Right lobe of liver (tissue), 4 donors: ENCODE results near the gene CENPP.

Experiments used
- POLR2A ChIP-seq: fragments of 450-650 bp; IDR thresholded peaks from one replicate; pipeline ENCODE4 v1.6.1; 2017; ENCODE audit warnings: antibody characterized with exemption, mild to moderate bottlenecking
- TF ChIP-seq, protein P1 (sequence below), 4 donors: fragments of 200-600 bp in 3 of 4; fragments of 450-650 bp in 1 of 4; IDR thresholded peaks; one replicate each; pipeline versions ENCODE4 v1.5.1 to v1.8.0; 2016 to 2022; ENCODE audit warnings: antibody characterized with exemption in 4 of 4, mild to moderate bottlenecking in 2 of 4
- donor health status: DM: no; HTN: no; CAD: no.
- donor health status: DM: no; HTN: no; CAD: no.
- donor health status: DM: no; HTN: yes; CAD: no.

DNA sequence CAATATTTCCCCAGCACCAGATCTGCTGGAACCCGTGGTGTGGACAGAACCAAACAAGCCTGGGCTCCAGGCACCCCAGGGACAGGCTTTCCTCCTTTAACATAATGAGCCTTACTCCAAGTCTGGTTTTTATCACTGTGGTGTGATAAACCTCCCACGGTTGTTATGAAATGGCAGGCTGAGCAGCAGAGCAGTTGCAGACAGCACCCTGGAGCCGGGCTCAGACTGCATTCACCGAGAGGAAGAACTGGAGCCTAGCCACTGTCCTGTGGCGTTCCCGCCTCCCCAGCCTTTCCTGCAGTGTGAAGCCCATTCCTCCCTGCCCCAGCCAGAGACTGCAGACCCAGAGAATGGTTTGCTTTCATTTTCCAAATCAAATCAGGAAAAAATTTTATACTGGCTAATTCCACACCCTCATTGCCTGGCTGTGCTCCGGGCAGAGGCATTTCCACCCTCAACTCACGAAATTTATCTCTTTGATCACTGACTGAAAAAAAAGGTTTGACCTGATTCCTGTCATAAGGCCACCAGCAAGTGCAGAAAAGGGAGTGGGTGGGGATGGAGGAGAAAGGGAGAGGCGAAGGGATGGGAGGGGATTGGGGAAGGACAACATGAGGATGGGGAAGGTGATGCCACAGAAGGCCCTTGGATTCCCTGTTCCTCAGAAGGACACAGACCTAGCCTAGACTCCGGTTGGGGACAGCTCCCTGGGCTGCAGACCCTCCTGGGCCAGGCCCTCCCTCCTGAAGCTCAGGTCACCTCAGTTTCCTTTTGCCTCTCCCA is 325.3 kb downstream of the CENPP start:
- TF ChIP-seq POLR2A: no peak
- TF ChIP-seq, protein P1, sequence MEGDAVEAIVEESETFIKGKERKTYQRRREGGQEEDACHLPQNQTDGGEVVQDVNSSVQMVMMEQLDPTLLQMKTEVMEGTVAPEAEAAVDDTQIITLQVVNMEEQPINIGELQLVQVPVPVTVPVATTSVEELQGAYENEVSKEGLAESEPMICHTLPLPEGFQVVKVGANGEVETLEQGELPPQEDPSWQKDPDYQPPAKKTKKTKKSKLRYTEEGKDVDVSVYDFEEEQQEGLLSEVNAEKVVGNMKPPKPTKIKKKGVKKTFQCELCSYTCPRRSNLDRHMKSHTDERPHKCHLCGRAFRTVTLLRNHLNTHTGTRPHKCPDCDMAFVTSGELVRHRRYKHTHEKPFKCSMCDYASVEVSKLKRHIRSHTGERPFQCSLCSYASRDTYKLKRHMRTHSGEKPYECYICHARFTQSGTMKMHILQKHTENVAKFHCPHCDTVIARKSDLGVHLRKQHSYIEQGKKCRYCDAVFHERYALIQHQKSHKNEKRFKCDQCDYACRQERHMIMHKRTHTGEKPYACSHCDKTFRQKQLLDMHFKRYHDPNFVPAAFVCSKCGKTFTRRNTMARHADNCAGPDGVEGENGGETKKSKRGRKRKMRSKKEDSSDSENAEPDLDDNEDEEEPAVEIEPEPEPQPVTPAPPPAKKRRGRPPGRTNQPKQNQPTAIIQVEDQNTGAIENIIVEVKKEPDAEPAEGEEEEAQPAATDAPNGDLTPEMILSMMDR (IDR thresholded peaks at IDR 0.05): no peak
